Endodermal cell (in vitro differentiated cells): Measurements from ENCODE around the gene TNP2. TPM values are rescaled to one million over a fixed set of nuclear protein-coding genes. Genes with fewer than 3 reads are reported as not detected.

ENCODE experiments used
- DNase-seq: peaks from one replicate; pipeline ENCODE4 v3.0.0-alpha.2; 2017
- H3K27ac ChIP-seq: 2 replicates; pipeline ENCODE4 v1.5.1; 2013; ENCODE audit warnings: mild to moderate bottlenecking, low read depth, low read length, moderate library complexity
- H3K27me3 ChIP-seq: 2 replicates; pipeline ENCODE4 v1.6.1; 2013; ENCODE audit warnings: mild to moderate bottlenecking, low read length, moderate library complexity; ENCODE audit not compliant: insufficient read depth, control insufficient read depth, poor library complexity, severe bottlenecking
- H3K36me3 ChIP-seq: 2 replicates; pipeline ENCODE4 v1.7.0; 2013; ENCODE audit warnings: mild to moderate bottlenecking, low read length, moderate library complexity; ENCODE audit not compliant: control insufficient read depth, insufficient read depth
- H3K4me1 ChIP-seq: one replicate; pipeline ENCODE4 v1.7.0; 2013; ENCODE audit warnings: low read length; ENCODE audit not compliant: control insufficient read depth, insufficient read depth
- H3K4me3 ChIP-seq: 2 replicates; pipeline ENCODE4 v1.5.1; 2013; ENCODE audit warnings: mild to moderate bottlenecking, low read length, moderate library complexity
- H3K9ac ChIP-seq: 2 replicates; pipeline ENCODE4 v1.6.1; 2013; ENCODE audit warnings: mild to moderate bottlenecking, low read length, moderate library complexity; ENCODE audit not compliant: poor library complexity, severe bottlenecking; ENCODE audit errors: extremely low read depth
- H3K9me3 ChIP-seq: 2 replicates; pipeline ENCODE4 v1.6.1; 2013; ENCODE audit warnings: mild to moderate bottlenecking, low read length, moderate library complexity; ENCODE audit not compliant: control insufficient read depth
- H3K27ac Mint-ChIP-seq: 2 replicates; pipeline ENCODE4 v1.8.0; 2020; ENCODE audit warnings: mixed read lengths
- H3K27me3 Mint-ChIP-seq: 2 replicates; pipeline ENCODE4 v1.8.0; 2021; ENCODE audit warnings: mild to moderate bottlenecking, mixed read lengths; ENCODE audit not compliant: insufficient read depth
- H3K36me3 Mint-ChIP-seq: 2 replicates; pipeline ENCODE4 v1.8.0; 2020; ENCODE audit warnings: low read depth, mixed read lengths
- H3K4me1 Mint-ChIP-seq: 2 replicates; pipeline ENCODE4 v1.8.0; 2020; ENCODE audit warnings: mixed read lengths
- H3K4me3 Mint-ChIP-seq: 2 replicates; pipeline ENCODE4 v1.8.0; 2020; ENCODE audit warnings: mild to moderate bottlenecking, moderate library complexity, mixed read lengths
- H3K9me3 Mint-ChIP-seq: 2 replicates; pipeline ENCODE4 v1.8.0; 2020; ENCODE audit warnings: mild to moderate bottlenecking, mixed read lengths
- WGBS, 2 experiments: methylation state at CpG; one replicate each; pipeline versions ENCODE4 v1.1.5 to v1.1.7; 2013; ENCODE audit warnings: missing lambda C conversion rate in 2 of 2, mixed read lengths in 1 of 2; ENCODE audit not compliant: insufficient coverage in 1 of 2, insufficient read length in 1 of 2; 5-methylcytosine and 5-hydroxymethylcytosine counted together
- total RNA-seq, 2 donors: library from RNA; stranded (reverse); fragmentation: NEBNext Ultra II Directional in 1 of 2; extraction: Animal tissue kit (Norgen Biotek cat#: 25700) in 1 of 2; gene quantifications; 2 replicates in 1 of 2; 3 replicates in 1 of 2; pipeline ENCODE4 v1.2.1, GENCODE V29; 2021
- TF ChIP-seq, protein P1 (sequence below): fragments of 200-600 bp; sonication (generic); conservative IDR thresholded peaks from 2 replicates; pipeline ENCODE4 v1.5.0; 2021; ENCODE audit warnings: antibody characterized with exemption, mild to moderate bottlenecking

Gene TNP2
- total RNA-seq, 2 donors from 2014 or later: not detected

DNA sequence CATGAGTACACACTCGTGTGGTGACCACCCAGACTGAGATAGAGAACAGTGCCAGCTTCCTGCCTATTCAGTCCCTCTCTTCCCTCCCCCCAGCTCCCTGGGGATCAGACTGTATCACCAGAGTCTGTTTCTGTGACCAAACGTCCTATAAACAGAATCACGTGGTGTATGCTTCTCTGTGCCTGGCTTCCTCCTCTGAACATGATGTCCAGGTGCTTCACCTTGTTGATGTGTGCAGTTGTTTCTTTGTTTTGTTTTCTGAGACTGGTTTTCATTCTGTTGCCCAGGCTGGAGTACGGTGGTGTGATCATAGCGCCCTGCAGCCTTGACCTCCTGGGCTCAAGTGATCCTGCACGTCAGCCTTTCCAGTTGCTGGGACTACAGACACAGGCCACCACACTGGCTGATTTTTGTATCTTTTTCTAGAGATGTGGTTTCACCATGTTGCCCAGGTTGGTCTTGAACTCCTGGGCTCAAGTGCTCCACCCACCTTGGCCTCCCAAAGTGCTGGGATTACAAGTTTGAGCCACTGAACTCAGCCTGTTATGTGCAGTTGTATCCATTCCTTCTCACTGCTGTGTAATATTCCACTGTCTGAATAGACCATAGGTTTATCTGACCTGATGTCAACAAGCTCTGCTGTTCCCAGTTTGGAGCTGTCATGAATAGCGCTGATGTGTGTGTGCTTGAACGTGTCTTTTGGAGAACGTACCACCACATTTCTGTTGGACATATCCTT is 40.9 kb upstream of the TNP2 start:
- Mint-ChIP-seq H3K9me3 (no peaks in the 10 kb centered on the region), H3K4me1 (peaks cover 12% of the 10 kb centered on the region), H3K4me3 (no peak overlapping the region), H3K36me3 (no peaks in the 10 kb centered on the region), H3K27ac (no peak overlapping the region), H3K27me3 (peaks cover under 1% of the 10 kb centered on the region)
- H3K4me1 ChIP-seq: no peaks in the 10 kb centered on the region
- TF ChIP-seq, protein P1, sequence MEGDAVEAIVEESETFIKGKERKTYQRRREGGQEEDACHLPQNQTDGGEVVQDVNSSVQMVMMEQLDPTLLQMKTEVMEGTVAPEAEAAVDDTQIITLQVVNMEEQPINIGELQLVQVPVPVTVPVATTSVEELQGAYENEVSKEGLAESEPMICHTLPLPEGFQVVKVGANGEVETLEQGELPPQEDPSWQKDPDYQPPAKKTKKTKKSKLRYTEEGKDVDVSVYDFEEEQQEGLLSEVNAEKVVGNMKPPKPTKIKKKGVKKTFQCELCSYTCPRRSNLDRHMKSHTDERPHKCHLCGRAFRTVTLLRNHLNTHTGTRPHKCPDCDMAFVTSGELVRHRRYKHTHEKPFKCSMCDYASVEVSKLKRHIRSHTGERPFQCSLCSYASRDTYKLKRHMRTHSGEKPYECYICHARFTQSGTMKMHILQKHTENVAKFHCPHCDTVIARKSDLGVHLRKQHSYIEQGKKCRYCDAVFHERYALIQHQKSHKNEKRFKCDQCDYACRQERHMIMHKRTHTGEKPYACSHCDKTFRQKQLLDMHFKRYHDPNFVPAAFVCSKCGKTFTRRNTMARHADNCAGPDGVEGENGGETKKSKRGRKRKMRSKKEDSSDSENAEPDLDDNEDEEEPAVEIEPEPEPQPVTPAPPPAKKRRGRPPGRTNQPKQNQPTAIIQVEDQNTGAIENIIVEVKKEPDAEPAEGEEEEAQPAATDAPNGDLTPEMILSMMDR: no peak
- H3K27me3 ChIP-seq: no peaks in the 10 kb centered on the region
- 89 to 94% methylated on average over 8 to 9 of the region's 9 CpGs for WGBS, 2 experiments
- no peaks in the 10 kb centered on the region for H3K36me3 ChIP-seq
- no peak overlapping the region for H3K27ac ChIP-seq
- H3K9me3 ChIP-seq: no peaks in the 10 kb centered on the region
- no peak for DNase-seq
- H3K4me3 ChIP-seq: no peak overlapping the region
- no peak overlapping the region for H3K9ac ChIP-seq

DNA sequence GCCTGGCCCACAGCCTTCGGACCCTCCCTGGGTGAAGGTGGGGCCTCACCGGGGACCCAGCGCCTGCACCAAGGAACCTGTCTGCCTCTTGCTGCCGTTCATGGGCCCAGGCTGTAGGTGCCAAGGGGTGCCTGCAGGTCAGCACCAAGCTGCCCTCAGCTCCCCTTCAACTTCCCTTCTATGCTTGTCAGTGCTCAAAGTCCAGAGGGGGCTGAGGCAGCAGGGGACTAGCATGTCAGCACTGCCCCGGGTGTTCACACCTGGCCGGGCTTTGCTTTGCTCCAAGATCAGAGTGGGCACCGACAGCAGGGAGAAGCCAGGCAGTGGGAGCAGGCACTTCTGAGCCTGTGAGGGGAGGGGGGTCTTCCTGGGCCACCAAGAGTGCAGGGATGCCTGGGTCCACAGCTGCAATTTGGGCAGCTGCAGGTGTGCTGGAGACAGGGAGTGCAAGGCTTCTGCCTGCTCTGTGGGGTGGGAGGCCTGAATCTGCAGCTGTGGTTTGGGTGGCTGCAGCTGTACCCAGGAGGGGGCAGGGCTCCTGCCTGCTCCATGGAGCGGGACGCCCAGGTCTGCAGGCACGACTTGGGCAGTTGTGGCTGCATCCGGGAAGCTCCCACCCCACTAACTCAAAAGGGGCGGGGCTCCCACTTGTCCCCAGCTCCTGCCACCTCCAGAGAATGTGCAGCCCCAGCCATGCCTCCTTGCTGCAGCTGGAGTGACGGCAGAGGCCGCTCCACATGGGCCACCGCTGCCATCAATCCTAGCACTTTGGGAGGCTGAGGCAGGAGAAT is 39.6 kb upstream of the TNP2 start:
- no peaks in the 10 kb centered on the region for H3K9me3 ChIP-seq
- no peak overlapping the region for H3K9ac ChIP-seq
- H3K27me3 ChIP-seq: no peaks in the 10 kb centered on the region
- Mint-ChIP-seq H3K4me1 (peaks cover 8% of the 10 kb centered on the region), H3K27ac (no peak overlapping the region), H3K36me3 (no peaks in the 10 kb centered on the region), H3K4me3 (no peak overlapping the region), H3K27me3 (peaks cover 4% of the 10 kb centered on the region), H3K9me3 (no peaks in the 10 kb centered on the region)
- 88 to 92% methylated on average over 5 to 15 of the region's 15 CpGs for WGBS, 2 experiments
- no peaks in the 10 kb centered on the region for H3K4me1 ChIP-seq
- DNase-seq: no peak
- H3K36me3 ChIP-seq: no peaks in the 10 kb centered on the region
- TF ChIP-seq, protein P1: no peak
- no peak overlapping the region for H3K27ac ChIP-seq
- no peak overlapping the region for H3K4me3 ChIP-seq

DNA sequence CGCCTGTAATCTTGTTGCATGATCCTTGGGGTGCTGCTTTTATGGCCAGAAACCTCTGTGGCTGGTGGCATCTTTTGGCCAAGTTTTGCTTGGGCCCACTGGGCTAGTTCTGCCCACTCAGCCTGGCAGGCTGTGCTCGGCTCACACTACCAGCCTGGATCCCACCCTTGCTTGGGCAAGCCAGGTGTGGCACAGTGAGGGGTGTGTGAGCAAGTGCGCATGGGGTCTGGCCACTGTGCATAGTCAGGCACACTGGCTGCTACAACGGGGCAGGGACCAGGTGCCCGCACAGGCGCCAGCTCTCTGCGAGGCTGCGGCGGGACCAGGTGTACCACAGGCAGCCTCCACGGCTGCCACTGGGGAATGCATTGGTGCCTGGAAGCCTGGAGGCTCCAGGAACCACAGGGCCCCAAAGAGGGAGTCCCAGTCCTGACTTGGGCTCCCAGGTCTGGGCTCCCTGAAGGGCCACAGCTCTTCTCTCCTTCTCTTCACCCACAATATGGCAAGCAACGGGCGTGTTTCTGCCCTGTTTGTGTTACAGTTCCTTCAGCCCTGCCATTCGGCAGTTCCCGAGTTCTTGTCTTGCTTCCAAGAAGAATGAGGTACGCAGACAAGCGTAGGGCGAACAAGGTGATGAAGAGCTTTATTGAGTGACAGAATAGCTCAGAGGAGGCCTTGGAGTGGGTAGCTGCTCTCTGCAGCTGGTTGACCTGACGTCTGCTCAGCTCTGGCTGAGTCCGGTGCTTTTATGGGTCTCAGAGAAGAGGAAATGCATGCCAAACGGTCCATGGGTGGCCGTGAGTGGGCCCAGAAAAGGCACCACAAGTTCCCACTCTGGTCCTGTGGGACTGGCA is 38.7 kb upstream of the TNP2 start:
- Histone ChIP-seq H3K27me3 (no peaks in the 10 kb centered on the region), H3K9me3 (no peaks in the 10 kb centered on the region), H3K27ac (no peak overlapping the region), H3K9ac (no peak overlapping the region), H3K36me3 (no peaks in the 10 kb centered on the region), H3K4me1 (no peaks in the 10 kb centered on the region), H3K4me3 (no peak overlapping the region)
- 82 to 93% methylated on average over 15 to 21 of the region's 21 CpGs for WGBS, 2 experiments
- Mint-ChIP-seq H3K9me3 (no peaks in the 10 kb centered on the region), H3K36me3 (no peaks in the 10 kb centered on the region), H3K4me1 (peaks cover 2% of the 10 kb centered on the region), H3K4me3 (no peak overlapping the region), H3K27ac (no peak overlapping the region), H3K27me3 (peaks cover 4% of the 10 kb centered on the region)
- no peak for DNase-seq
- TF ChIP-seq, protein P1: no peak
